ENCODE measurements around the gene LPP. TPM values are rescaled to one million over a fixed set of nuclear protein-coding genes. Genes with fewer than 3 reads are reported as not detected.

Gene LPP
- polyA plus RNA-seq, 3 donors, result 14.1 to 23.2 (median 15.3) TPM

DNA sequence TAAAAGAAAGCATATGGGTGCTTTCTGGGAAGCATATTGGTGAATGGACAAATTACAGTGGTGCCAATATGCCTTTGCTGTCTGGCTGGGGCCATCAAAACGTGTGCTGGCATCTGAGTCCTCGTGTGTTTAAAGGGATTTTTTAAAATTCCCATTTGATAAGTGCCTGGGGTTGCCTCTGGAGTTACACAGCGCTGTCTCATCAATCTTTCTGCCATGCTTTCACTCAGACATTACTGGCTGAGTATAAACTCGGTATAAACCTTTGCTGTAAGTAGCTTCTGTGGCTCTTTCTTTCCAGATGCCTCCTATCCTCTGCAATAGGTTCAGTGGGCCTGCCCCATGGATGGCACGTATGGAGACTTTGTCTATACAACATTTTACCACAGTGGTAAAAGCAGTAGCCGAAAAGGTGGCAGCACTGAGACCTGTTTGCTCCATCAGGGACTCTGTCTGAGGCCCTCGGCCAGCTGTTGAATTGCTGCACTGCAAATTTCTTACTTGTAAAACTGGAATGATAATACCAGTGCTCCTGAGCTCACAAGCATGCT is 195.5 kb downstream of the LPP start:
- no peaks in the 10 kb centered on the region for H3K9me3 ChIP-seq (replicated peaks in 1 of 2; ENCODE audit: control insufficient read depth in 1 of 2, insufficient read depth in 1 of 2, low read length in 2 of 2)
- no peak overlapping the region for H3K9ac ChIP-seq (ENCODE audit: insufficient read depth, low read length, poor library complexity, severe bottlenecking)
- Mint-ChIP-seq H3K27ac (peak overlapping the region in 3 of 7 donors; percentile 2 to 50 (median 28)), H3K36me3 (peaks cover 16 to 20% of the 10 kb centered on the region in 2 donors), H3K9me3 (peaks cover 0 to 2% (median 0%) of the 10 kb centered on the region in 7 donors), H3K4me1 (peaks cover 55% of the 10 kb centered on the region), H3K27me3 (ENCODE audit: low read depth in 3 of 3) (no peaks in the 10 kb centered on the region), H3K4me3 (no peak overlapping the region)
- TF ChIP-seq, protein P1, sequence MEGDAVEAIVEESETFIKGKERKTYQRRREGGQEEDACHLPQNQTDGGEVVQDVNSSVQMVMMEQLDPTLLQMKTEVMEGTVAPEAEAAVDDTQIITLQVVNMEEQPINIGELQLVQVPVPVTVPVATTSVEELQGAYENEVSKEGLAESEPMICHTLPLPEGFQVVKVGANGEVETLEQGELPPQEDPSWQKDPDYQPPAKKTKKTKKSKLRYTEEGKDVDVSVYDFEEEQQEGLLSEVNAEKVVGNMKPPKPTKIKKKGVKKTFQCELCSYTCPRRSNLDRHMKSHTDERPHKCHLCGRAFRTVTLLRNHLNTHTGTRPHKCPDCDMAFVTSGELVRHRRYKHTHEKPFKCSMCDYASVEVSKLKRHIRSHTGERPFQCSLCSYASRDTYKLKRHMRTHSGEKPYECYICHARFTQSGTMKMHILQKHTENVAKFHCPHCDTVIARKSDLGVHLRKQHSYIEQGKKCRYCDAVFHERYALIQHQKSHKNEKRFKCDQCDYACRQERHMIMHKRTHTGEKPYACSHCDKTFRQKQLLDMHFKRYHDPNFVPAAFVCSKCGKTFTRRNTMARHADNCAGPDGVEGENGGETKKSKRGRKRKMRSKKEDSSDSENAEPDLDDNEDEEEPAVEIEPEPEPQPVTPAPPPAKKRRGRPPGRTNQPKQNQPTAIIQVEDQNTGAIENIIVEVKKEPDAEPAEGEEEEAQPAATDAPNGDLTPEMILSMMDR (IDR thresholded peaks at IDR 0.05), result no peak
- H3K36me3 ChIP-seq (replicated peaks in 1 of 2; ENCODE audit: control insufficient read depth in 1 of 2, insufficient read depth in 2 of 2, low read length in 2 of 2), result no peaks in the 10 kb centered on the region
- H3K4me3 ChIP-seq (replicated peaks in 1 of 3; ENCODE audit: low read depth in 2 of 3, low read length in 3 of 3), result no peak overlapping the region
- H3K79me2 ChIP-seq (ENCODE audit: insufficient read depth, low read length), result no peaks in the 10 kb centered on the region
- H3K27me3 ChIP-seq (ENCODE audit: control insufficient read depth in 2 of 2, insufficient read depth in 2 of 2, low read length in 2 of 2), result no peaks in the 10 kb centered on the region
- H4K20me1 ChIP-seq (ENCODE audit: insufficient read depth, low read length), result no peaks in the 10 kb centered on the region
- no peak overlapping the region for H3K27ac ChIP-seq (ENCODE audit: low read depth in 1 of 2, low read length in 2 of 2)
- no peak overlapping the region for H3K4me2 ChIP-seq (replicated peaks; ENCODE audit: extremely low read depth, low read length, poor library complexity, severe bottlenecking)
- H2AFZ ChIP-seq (ENCODE audit: insufficient read depth, low read depth, low read length, poor library complexity, severe bottlenecking), result no peak overlapping the region
- no peak for DNase-seq
- 84% methylated on average over 5 of the region's 7 CpGs for WGBS (ENCODE audit: insufficient coverage)
- peaks cover 24 to 31% of the 10 kb centered on the region in 2 donors for H3K4me1 ChIP-seq (ENCODE audit: control insufficient read depth in 1 of 2, insufficient read depth in 2 of 2, low read length in 2 of 2)
- intact Hi-C loops (cut with micrococcal nuclease), result no loop called here

DNA sequence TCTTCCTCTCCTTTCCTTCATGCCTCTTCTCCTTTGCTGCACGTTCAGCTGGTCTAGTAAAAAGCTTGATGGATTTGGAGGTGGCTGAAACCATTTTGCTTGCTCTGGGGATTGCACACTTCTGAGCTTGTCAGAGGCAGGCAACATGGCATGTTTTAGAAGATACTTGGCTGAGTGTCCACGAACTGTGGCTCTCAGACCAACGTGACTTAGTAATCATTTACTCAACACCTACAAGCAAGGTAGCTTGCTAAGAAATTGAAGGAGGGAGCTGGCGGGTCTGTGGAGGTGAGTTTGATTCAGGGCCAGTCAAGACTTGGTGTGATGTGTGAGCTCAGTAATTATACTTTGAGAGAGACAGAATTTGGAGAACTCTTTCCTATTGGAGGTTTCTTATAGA is 196.0 kb downstream of the LPP start:
- no peaks in the 10 kb centered on the region for H3K27me3 ChIP-seq (ENCODE audit: control insufficient read depth in 2 of 2, insufficient read depth in 2 of 2, low read length in 2 of 2)
- Mint-ChIP-seq H3K4me3 (no peak overlapping the region), H3K4me1 (peaks cover 53% of the 10 kb centered on the region), H3K27ac (no peak overlapping the region), H3K9me3 (peaks cover 0 to 2% (median 0%) of the 10 kb centered on the region in 7 donors), H3K27me3 (ENCODE audit: low read depth in 3 of 3) (no peaks in the 10 kb centered on the region), H3K36me3 (peaks cover 16 to 22% of the 10 kb centered on the region in 2 donors)
- WGBS (ENCODE audit: insufficient coverage), result 100% methylated on average over 1 of the region's 4 CpGs
- no peak overlapping the region for H3K9ac ChIP-seq (ENCODE audit: insufficient read depth, low read length, poor library complexity, severe bottlenecking)
- no peak overlapping the region for H3K27ac ChIP-seq (ENCODE audit: low read depth in 1 of 2, low read length in 2 of 2)
- TF ChIP-seq, protein P1 (IDR thresholded peaks at IDR 0.05), result no peak
- no peaks in the 10 kb centered on the region for H3K36me3 ChIP-seq (replicated peaks in 1 of 2; ENCODE audit: control insufficient read depth in 1 of 2, insufficient read depth in 2 of 2, low read length in 2 of 2)
- peaks cover 24 to 31% of the 10 kb centered on the region in 2 donors for H3K4me1 ChIP-seq (ENCODE audit: control insufficient read depth in 1 of 2, insufficient read depth in 2 of 2, low read length in 2 of 2)
- H4K20me1 ChIP-seq (ENCODE audit: insufficient read depth, low read length), result no peaks in the 10 kb centered on the region
- no peak overlapping the region for H2AFZ ChIP-seq (ENCODE audit: insufficient read depth, low read depth, low read length, poor library complexity, severe bottlenecking)
- no peak for DNase-seq
- no peak overlapping the region for H3K4me3 ChIP-seq (replicated peaks in 1 of 3; ENCODE audit: low read depth in 2 of 3, low read length in 3 of 3)
- H3K79me2 ChIP-seq (ENCODE audit: insufficient read depth, low read length), result no peaks in the 10 kb centered on the region
- H3K9me3 ChIP-seq (replicated peaks in 1 of 2; ENCODE audit: control insufficient read depth in 1 of 2, insufficient read depth in 1 of 2, low read length in 2 of 2), result no peaks in the 10 kb centered on the region
- intact Hi-C loops (cut with micrococcal nuclease), result no loop called here
- H3K4me2 ChIP-seq (replicated peaks; ENCODE audit: extremely low read depth, low read length, poor library complexity, severe bottlenecking), result no peak overlapping the region

Measured in CD14-positive monocyte (primary cell).